DND-41 (cell line): ENCODE measurements around the gene WNK1.

Experiments
- ATAC-seq: fragments of 200-7000 bp; cut with Tn5 transposase; 3 replicates; pipeline ENCODE4 v1.9.1; 2021; ENCODE audit warnings: low read depth; ENCODE audit not compliant: insufficient read depth
- DNase-seq: peaks from one replicate; pipeline ENCODE4 v3.0.0-alpha.2; 2020
- H2AFZ ChIP-seq: 2 replicates; pipeline ENCODE4 v1.6.0; 2012; ENCODE audit warnings: low read depth, low read length
- H3K27ac ChIP-seq: 2 replicates; pipeline ENCODE4 v1.5.1; 2012; ENCODE audit warnings: low read length, inconsistent platforms
- H3K27me3 ChIP-seq: fragments of 200-600 bp; sonication (generic); 2 replicates; pipeline ENCODE4 v1.6.0; 2012; ENCODE audit warnings: low read length, mild to moderate bottlenecking, inconsistent platforms; ENCODE audit not compliant: insufficient read depth, poor library complexity
- H3K36me3 ChIP-seq: 2 replicates; pipeline ENCODE4 v1.5.1; 2012; ENCODE audit warnings: low read length, inconsistent platforms; ENCODE audit not compliant: insufficient read depth
- H3K4me1 ChIP-seq: 2 replicates; pipeline ENCODE4 v1.5.1; 2012; ENCODE audit warnings: mild to moderate bottlenecking, low read length; ENCODE audit not compliant: insufficient read depth
- H3K4me2 ChIP-seq: 2 replicates; pipeline ENCODE4 v1.6.0; 2012; ENCODE audit warnings: mild to moderate bottlenecking, moderate library complexity, low read length, inconsistent platforms; ENCODE audit not compliant: insufficient read depth
- H3K4me3 ChIP-seq, 2 experiments: fragments of 200-600 bp in 1 of 2; shearing (Covaris generic) in 1 of 2; 2 replicates each; pipeline ENCODE4 v1.5.1; 2012 to 2016; ENCODE audit warnings: inconsistent platforms in 2 of 2, low read length in 2 of 2, mild to moderate bottlenecking in 2 of 2, low read depth in 1 of 2, moderate library complexity in 1 of 2
- H3K79me2 ChIP-seq: 2 replicates; pipeline ENCODE4 v1.6.0; 2012; ENCODE audit warnings: low read length, inconsistent platforms; ENCODE audit not compliant: insufficient read depth
- H3K9ac ChIP-seq: 2 replicates; pipeline ENCODE4 v1.6.0; 2012; ENCODE audit warnings: low read depth, mild to moderate bottlenecking, inconsistent platforms, low read length, moderate library complexity
- H3K9me3 ChIP-seq: 2 replicates; pipeline ENCODE4 v1.5.1; 2012; ENCODE audit warnings: low read length, moderate library complexity, mild to moderate bottlenecking, inconsistent platforms; ENCODE audit not compliant: insufficient read depth, severe bottlenecking
- H4K20me1 ChIP-seq: 2 replicates; pipeline ENCODE4 v1.6.0; 2012; ENCODE audit warnings: low read length; ENCODE audit not compliant: insufficient read depth
- EZH2 ChIP-seq: IDR thresholded peaks from 3 replicates; pipeline ENCODE4 v1.6.1; 2012; ENCODE audit warnings: borderline replicate concordance, low read depth, mild to moderate bottlenecking, moderate library complexity, low read length, inconsistent platforms; ENCODE audit not compliant: severe bottlenecking
- TF ChIP-seq, protein P1 (sequence below): IDR thresholded peaks from 2 replicates; pipeline ENCODE4 v1.5.1; 2012; ENCODE audit warnings: borderline replicate concordance, low read length, moderate library complexity, mild to moderate bottlenecking; ENCODE audit not compliant: poor library complexity, severe bottlenecking; ENCODE audit errors: extremely low read depth

The WNK1 gene

DNA sequence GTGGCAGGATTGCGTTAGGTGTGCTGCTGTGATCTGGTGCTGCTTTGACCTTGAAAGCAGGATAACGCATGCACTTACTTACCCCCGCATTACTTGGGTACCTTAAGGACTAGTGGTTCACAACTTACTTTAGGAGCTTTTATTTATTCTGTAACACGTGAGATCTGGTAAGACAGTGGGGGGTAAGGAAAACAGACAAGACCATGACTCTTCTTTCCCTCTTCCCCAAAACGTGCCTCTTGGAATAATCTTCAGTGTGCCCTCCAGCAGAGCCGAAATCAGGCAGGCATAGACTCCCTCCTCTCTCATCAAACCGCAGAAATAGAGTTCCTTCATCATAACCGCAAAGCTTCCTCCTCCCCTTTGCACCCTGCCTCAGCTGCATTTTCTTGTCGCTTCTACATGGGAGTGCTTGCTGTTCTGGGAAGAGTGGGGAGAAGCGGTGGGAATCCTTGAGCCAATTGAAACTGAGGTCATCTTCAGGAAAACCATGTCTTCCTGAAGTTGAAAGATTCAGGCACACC, 153.7 kb downstream of the WNK1 start:
- peaks cover 98% of the 10 kb centered on the region for H3K36me3 ChIP-seq

DNA sequence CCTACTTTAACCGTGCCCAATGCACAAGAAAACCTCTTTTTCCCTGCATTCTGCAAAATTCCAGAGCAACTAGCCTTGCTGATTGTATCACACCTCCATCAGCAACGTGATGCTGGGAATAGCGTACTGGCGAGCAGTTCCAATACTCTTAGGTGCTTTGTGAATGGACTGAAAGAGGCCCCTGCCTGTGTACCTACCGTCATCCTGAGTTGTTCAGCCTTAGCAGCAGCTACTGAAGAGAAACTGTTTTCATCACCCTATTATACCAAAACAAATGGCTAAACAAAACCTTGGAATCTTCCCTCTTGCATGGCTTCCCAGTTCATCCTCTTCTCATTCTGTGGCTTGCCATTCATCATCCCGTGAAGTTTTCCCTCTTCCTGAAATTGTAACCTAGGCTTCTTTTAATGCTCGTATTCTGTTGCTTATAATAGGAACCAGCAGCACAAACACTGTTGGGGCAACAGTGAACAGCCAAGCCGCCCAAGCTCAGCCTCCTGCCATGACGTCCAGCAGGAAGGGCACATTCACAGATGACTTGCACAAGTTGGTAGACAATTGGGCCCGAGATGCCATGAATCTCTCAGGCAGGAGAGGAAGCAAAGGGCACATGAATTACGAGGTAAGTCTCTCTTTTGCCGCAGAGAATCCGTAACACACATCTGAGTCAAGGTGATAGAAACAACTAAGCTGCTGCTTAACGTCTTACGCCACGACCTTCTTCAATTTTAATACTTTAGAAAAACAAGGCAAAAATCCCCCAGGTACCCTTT, 155.2 kb downstream of the WNK1 start:
- DNase-seq (no peak), ATAC-seq (no peak)
- H4K20me1 ChIP-seq, result peaks cover 22% of the 10 kb centered on the region
- peaks cover 5% of the 10 kb centered on the region; the same call in 1 of the 2 replicates for H3K79me2 ChIP-seq
- no peaks in the 10 kb centered on the region for H3K9me3 ChIP-seq
- H3K27me3 ChIP-seq, result no peaks in the 10 kb centered on the region
- H3K4me2 ChIP-seq, result no peak overlapping the region
- H3K36me3 ChIP-seq, result peaks cover 97% of the 10 kb centered on the region
- no peak overlapping the region for H3K27ac ChIP-seq
- H3K4me1 ChIP-seq, result no peaks in the 10 kb centered on the region
- H2AFZ ChIP-seq, result no peak overlapping the region
- H3K4me3 ChIP-seq, result no peak overlapping the region
- TF ChIP-seq, protein P1, sequence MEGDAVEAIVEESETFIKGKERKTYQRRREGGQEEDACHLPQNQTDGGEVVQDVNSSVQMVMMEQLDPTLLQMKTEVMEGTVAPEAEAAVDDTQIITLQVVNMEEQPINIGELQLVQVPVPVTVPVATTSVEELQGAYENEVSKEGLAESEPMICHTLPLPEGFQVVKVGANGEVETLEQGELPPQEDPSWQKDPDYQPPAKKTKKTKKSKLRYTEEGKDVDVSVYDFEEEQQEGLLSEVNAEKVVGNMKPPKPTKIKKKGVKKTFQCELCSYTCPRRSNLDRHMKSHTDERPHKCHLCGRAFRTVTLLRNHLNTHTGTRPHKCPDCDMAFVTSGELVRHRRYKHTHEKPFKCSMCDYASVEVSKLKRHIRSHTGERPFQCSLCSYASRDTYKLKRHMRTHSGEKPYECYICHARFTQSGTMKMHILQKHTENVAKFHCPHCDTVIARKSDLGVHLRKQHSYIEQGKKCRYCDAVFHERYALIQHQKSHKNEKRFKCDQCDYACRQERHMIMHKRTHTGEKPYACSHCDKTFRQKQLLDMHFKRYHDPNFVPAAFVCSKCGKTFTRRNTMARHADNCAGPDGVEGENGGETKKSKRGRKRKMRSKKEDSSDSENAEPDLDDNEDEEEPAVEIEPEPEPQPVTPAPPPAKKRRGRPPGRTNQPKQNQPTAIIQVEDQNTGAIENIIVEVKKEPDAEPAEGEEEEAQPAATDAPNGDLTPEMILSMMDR, result no peak
- no peak for TF ChIP-seq EZH2
- no peak overlapping the region for H3K9ac ChIP-seq

More for the DNA sequence above, 153.7 kb downstream of the WNK1 start:
- peaks cover 5% of the 10 kb centered on the region for H3K79me2 ChIP-seq
- H3K9me3 ChIP-seq, result no peaks in the 10 kb centered on the region
- H3K4me3 ChIP-seq, result no peak overlapping the region
- ATAC-seq, result no peak
- TF ChIP-seq, protein P1, result no peak
- TF ChIP-seq EZH2, result no peak
- H3K4me2 ChIP-seq, result no peak overlapping the region
- H2AFZ ChIP-seq, result no peak overlapping the region
- H4K20me1 ChIP-seq, result peaks cover 22% of the 10 kb centered on the region
- H3K27me3 ChIP-seq, result no peaks in the 10 kb centered on the region
- no peak overlapping the region for H3K27ac ChIP-seq
- H3K9ac ChIP-seq, result no peak overlapping the region
- no peak for DNase-seq
- no peaks in the 10 kb centered on the region for H3K4me1 ChIP-seq

DNA sequence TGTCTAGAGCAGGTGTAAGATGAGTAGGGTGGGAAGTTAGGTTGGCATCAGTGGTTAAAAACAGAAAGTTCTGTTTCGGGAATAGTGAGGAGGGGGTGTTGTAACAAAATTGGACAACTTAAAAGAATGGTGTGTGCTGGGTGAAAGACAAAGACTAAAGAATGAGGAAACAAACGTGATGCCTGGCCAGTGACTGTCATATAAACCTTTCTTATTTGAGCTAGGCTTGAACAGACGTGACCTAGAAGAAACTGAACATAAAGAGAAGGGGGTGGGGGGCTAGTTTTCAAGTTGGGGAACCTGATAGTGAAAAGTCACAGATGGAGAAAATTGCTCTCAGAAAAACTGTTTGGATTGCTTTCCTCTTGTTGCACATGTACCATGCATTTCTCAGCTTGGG, 157.5 kb downstream of the WNK1 start:
- H3K9me3 ChIP-seq, result no peaks in the 10 kb centered on the region
- DNase-seq (no peak), ATAC-seq (no peak)
- peaks cover 11% of the 10 kb centered on the region for H3K4me1 ChIP-seq
- H3K4me3 ChIP-seq, result no peak overlapping the region
- H3K27me3 ChIP-seq, result no peaks in the 10 kb centered on the region
- no peak overlapping the region for H3K27ac ChIP-seq
- peaks cover 97% of the 10 kb centered on the region for H3K36me3 ChIP-seq
- H4K20me1 ChIP-seq, result peaks cover 21% of the 10 kb centered on the region
- no peak overlapping the region for H3K9ac ChIP-seq
- H3K4me2 ChIP-seq, result no peak overlapping the region
- no peak overlapping the region for H2AFZ ChIP-seq
- no peak for TF ChIP-seq EZH2
- TF ChIP-seq, protein P1, result no peak
- peaks cover 5% of the 10 kb centered on the region; the same call in 1 of the 2 replicates for H3K79me2 ChIP-seq
